ENCODE data around the gene S100Z. TPM values are rescaled to one million over a fixed set of nuclear protein-coding genes. Genes with fewer than 3 reads are reported as not detected.

S100Z gene
- polyA plus RNA-seq, 5 donors: 0.26 to 0.60 (median 0.47) TPM

- DNase-seq: no peak
Measured at GRCh38 chr5:76946090-76946489, 96.3 kb downstream of the S100Z start.

GRCh38 chr5:76947082-76947503, 97.3 kb downstream of the S100Z start:
- no peak for DNase-seq

- DNase-seq: peak in 1 of 2 donors; percentile 2
Measured at GRCh38 chr5:76952795-76953536, 103.2 kb downstream of the S100Z start, which contains the start of gene CRHBP. Gene CRHBP (plus strand): TSS chr5:76953045. CDS start chr5:76953135, 90 bp downstream.

- peak in 1 of 2 donors; percentile 35 for DNase-seq
Measured at GRCh38 chr5:76953551-76954382, 104.0 kb downstream of the S100Z start.

- no peak for DNase-seq
Measured at GRCh38 chr5:76954383-76954763, 104.6 kb downstream of the S100Z start.

GRCh38 chr5:76956033-76956432, 106.2 kb downstream of the S100Z start:
- no peak for DNase-seq

GRCh38 chr5:76958991-76959767, 109.4 kb downstream of the S100Z start:
- DNase-seq: peak in 1 of 2 donors; percentile 23

GRCh38 chr5:76960004-76960625, 110.3 kb downstream of the S100Z start:
- no peak for DNase-seq

- DNase-seq: no peak
Measured at GRCh38 chr5:76964060-76964459, 114.2 kb downstream of the S100Z start.

Other genes with a start within 250 kb of the S100Z start
- under 1 TPM; 0.37 to 0.43 (median 0.42) TPM for gene F2RL2, start 226.6 kb upstream of the S100Z start, polyA plus RNA-seq (ENCODE audit: insufficient read depth in 1 of 5, insufficient read length in 5 of 5, low replicate concordance in 1 of 5)
- 10 to 100 TPM; 38.5 to 51.0 (median 44.2) TPM for gene F2R, start 133.9 kb upstream of the S100Z start, polyA plus RNA-seq (ENCODE audit: insufficient read depth in 1 of 5, insufficient read length in 5 of 5, low replicate concordance in 1 of 5)
- 10 to 100 TPM in 1 of 5 donors, 1 to 10 TPM in 4; 8.8 to 10.2 (median 9.7) TPM for gene F2RL1, start 31.0 kb upstream of the S100Z start, polyA plus RNA-seq (ENCODE audit: insufficient read depth in 1 of 5, insufficient read length in 5 of 5, low replicate concordance in 1 of 5)
- gene CRHBP, start 103.0 kb downstream of the S100Z start, polyA plus RNA-seq (ENCODE audit: insufficient read depth in 1 of 5, insufficient read length in 5 of 5, low replicate concordance in 1 of 5): under 1 TPM; 0.15 to 0.81 (median 0.35) TPM
- gene AGGF1, start 180.4 kb downstream of the S100Z start, polyA plus RNA-seq (ENCODE audit: insufficient read depth in 1 of 5, insufficient read length in 5 of 5, low replicate concordance in 1 of 5): 10 to 100 TPM; 20.6 to 33.3 (median 25.9) TPM
- gene ZBED3, start 237.3 kb downstream of the S100Z start, polyA plus RNA-seq (ENCODE audit: insufficient read depth in 1 of 5, insufficient read length in 5 of 5, low replicate concordance in 1 of 5): 10 to 100 TPM; 25.1 to 30.7 (median 29.4) TPM